ENCODE results near the gene WBP1L.

- TF ChIP-seq TAF1 (IDR thresholded peaks at IDR 0.05; ENCODE audit: low read depth) (no peak), POLR2AphosphoS5 (IDR thresholded peaks at IDR 0.05) (no peak), EP300 (conservative IDR thresholded peaks at IDR 0.05; ENCODE audit: poor library complexity, severe bottlenecking) (no peak), RAD21 (conservative IDR thresholded peaks at IDR 0.05) (no peak), MXI1 (conservative IDR thresholded peaks at IDR 0.05; ENCODE audit: poor library complexity, severe bottlenecking) (no peak), EZH2 (IDR thresholded peaks at IDR 0.05; ENCODE audit: borderline replicate concordance, insufficient read depth, low read length, poor library complexity, severe bottlenecking) (no peak), REST (IDR thresholded peaks at IDR 0.05; ENCODE audit: borderline replicate concordance) (no peak)
- TF ChIP-seq, protein P1, sequence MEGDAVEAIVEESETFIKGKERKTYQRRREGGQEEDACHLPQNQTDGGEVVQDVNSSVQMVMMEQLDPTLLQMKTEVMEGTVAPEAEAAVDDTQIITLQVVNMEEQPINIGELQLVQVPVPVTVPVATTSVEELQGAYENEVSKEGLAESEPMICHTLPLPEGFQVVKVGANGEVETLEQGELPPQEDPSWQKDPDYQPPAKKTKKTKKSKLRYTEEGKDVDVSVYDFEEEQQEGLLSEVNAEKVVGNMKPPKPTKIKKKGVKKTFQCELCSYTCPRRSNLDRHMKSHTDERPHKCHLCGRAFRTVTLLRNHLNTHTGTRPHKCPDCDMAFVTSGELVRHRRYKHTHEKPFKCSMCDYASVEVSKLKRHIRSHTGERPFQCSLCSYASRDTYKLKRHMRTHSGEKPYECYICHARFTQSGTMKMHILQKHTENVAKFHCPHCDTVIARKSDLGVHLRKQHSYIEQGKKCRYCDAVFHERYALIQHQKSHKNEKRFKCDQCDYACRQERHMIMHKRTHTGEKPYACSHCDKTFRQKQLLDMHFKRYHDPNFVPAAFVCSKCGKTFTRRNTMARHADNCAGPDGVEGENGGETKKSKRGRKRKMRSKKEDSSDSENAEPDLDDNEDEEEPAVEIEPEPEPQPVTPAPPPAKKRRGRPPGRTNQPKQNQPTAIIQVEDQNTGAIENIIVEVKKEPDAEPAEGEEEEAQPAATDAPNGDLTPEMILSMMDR (IDR thresholded peaks at IDR 0.05; ENCODE audit: poor library complexity, severe bottlenecking) = no peak
Observed at GRCh38 chr10:102817175-102817574, 73.4 kb downstream of the WBP1L start.
